ENCODE data around the gene PARD3.

The PARD3 gene

DNA sequence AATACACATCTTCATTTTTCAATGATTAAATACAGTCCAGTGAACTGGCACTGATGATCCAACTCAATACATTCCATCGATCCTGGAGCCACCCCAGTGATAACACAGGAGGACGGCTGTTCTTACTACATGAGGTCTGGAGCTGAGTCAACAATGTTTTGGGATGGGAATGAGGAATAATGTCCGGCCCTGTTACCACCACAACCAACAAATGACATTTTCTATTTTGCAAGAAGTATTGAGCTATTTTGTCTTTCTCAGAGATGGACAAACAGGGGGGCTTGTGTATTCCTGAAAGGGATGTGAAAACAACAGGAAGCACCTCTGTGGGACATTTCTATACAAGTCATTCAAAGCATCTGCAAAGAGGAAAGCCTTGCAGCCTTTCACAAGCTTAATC lies 249.2 kb downstream of the PARD3 start:
- DNase-seq: no peak

- DNase-seq: no peak
Measured at GRCh38 chr10:34558093-34558583, 257.0 kb downstream of the PARD3 start.

DNA sequence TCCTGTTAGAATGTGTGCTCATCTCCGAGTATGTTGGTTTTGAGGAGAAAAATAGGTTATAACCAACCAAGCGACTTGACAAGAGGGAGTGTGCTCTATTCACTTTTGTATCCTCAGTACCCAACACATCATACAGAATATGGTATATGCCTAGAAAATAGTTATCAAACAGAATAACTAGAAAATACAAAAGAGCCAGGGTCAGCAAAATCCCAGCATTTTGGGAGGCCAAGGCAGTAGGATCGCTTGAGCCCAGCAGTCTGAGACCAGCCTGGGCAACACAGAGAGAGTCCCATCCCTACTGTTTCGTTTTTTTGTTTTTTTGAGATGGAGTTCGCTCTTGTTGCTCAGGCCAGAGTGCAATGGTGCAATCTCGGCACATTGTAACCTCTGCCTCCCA lies 257.9 kb downstream of the PARD3 start:
- no peak for DNase-seq

- no peak for DNase-seq
Measured at GRCh38 chr10:34555653-34556052, 259.4 kb downstream of the PARD3 start.

DNA sequence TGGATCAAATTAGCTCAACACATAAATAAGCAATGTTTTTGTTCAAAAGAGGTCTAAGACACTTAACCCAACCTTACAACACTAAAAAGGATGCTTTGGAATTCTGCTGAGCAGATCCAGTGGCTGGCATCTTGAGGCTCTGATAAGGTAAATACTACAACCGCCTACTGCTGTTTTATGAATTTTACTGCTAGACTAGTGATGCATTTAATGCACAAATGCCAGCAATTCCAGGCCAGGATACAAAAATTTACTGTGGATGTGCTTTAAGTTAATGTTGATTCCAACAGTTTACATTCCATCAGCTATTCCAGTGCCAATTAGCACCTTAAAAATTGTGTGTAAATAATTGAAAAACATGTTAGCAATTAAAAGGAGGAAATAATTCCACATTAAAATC lies 261.3 kb downstream of the PARD3 start:
- DNase-seq: no peak

DNA sequence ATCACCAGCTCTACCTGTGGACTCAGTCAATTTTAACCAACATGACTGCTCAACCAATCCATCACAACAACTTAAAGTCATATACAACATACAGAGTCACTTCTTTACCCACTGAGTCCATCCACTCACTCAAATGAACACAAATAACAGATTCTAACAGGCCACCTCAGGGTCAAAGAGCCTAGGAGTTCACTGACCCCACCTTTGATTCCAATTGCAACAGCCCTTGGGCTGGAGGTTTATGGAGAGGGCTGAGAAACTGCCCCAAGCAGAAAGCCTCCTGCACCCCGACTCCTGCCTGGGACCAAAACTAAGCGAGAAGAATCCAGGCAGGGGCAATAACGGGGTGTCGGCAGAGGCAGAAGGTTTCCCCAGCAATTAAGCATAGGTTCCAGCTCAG lies 263.8 kb downstream of the PARD3 start:
- DNase-seq: no peak

GRCh38 chr10:34549953-34550352 lies 265.1 kb downstream of the PARD3 start:
- DNase-seq: no peak

DNA sequence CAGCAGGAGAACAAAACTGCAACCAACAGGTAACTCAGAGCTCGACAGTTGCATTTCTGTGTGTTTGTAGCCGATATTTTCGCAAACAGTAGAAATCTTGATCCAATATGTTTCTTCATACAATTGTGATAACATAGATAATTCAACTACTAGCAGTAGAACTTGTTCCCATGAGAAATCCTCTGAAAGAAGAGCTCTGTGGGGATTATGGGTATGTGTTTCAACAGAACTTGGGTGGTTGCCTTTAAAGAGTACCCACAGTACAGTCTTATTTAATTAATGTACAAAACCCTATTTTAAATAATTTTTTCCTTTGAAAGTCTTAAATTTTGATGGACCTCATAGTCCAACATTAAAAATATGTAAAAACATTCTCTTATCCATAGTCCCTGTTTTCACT lies 266.1 kb downstream of the PARD3 start:
- no peak for DNase-seq

DNA sequence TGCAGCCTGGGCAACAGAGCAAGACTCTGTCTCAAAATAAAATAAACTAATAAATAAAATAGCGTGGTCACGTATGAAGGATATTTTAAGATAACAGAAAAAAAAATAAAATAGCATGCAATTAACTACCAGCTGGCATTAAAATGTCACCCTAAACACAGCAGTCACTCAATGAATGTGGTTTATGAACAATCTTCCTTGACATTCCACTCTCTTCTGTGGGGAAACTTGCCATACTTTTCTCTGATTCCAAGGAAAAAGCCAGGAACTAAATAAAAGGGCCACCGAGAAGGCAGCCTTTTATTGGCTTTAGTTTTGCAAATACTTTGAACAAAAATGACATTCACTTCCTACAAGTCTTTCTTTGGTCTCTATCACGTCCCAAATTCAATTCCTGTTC lies 266.6 kb downstream of the PARD3 start:
- DNase-seq: no peak

DNA sequence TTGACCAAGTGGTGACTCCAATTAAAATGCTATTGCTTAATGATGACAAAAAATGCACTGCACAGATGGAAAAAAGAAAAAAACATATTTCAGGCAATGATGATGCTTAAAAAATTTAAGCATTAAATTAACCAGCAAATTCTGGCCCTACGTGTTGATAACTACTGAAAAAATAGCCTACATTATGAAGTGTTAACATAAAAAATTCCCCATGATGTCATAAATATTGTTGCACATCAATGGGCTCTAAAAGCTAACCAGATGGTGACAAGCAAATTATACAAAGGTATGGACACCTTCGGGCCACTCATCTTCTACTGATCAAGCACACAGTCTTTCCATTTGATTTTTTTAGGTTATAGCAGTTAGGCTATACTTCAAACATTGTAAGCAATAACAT lies 267.4 kb downstream of the PARD3 start:
- no peak for DNase-seq

DNA sequence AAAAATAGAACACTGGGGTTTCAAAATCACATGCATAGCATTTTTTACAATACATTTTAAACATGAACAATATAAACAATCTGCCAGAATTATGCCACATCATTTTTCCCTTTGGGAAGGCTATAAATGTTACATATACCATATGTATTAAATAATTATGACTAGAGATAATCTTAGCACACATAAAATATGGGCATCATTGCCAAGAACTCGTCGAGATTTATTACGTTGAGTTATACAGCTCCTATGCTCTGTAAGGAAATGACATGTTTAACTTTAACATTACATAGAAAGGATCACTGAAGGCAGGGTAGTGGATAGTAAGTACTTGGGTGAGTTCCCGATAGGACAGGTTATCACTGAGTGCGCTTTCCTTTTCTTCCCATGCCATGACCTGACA lies 267.8 kb downstream of the PARD3 start:
- no peak for DNase-seq

DNA sequence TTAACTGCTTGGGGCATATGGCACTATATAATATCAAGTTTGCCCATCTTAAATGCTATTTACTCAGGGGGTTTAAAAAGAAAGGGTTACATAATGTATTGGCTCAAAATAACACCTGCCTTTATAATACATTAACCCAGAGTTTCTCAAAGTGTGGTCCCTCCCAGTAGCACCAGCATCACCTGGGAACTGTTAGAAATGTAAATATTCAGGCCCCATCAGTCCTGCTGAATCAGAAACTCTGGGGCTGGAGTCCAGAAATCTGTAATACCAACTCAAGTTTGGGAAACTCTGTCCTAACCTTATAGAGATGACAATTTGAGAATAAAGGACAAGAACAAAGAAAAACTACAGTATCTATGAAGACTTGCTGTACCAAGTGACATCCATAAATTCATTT lies 270.7 kb downstream of the PARD3 start:
- DNase-seq: no peak

DNA sequence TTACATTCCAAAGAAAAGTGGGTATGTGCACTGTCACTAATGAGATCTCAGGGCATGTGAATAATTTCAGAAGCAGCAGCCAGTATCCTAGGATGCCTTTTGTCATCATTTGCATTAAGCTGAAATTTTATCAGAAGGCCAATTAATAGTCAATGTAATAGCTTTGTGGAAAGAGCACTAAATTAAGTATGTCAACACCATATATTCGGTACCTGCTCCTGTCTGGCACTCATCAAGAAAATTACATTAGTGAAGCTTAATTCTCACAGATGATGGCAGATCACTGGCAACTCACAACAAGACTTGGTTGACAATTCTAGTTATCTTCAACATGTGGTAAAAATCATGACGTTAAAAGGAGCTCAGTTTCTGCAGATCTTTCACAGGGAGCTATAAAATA lies 271.4 kb downstream of the PARD3 start:
- no peak for DNase-seq

DNA sequence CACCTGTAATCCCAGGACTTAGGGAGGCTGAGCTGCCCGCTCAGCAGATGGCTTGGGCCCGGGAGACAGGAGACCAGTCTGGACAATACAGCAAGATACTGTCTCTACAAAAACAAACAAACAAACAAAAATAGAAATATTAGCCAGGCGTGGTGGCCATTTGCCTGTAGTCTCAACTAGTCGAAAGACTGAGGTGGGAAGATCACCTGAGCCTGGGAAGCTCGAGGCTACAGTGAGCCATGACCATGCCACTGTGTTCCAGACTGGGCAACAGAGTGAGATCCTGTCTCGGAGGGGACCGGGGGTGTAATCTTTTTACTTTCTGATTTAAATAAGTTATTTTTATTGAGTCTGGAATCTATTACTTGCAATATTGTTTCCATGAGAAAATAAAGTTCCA lies 274.6 kb downstream of the PARD3 start:
- DNase-seq: no peak

DNA sequence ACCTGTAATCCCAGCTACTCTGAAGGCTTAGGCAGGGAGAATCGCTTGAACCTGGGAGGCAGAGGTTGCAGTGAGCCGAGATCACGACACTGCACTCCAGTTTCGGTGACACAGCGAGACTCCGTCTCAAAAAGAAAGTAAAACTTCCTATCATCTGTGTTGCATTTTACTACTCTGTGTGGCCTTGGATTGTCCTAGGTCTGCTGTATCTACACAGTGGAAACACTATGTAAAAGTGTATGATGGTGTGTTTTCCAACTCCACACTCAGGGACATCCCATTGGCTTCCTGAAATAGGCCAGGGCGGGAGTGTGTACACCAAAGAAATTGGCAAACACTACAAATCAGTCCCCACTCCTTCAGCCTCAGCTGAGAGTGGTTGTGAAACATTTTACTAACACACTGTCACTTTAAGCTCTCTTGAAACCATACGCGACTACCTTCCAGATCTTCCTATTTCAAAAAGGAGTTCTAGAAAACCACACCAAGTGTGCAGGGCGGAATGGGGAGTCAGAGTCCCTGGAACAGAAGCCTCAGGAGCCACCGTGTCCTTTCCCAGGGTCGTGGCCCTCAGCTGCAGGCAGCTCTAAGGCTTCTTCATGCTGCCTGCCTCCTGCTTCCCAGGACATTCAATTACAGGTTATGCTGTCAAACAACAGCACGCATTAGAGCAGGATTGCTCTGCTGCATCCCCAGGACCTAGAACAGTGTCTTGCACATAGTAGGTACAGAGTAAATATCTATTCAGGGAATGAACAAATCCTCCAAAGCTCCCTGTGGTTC lies 275.4 kb downstream of the PARD3 start:
- DNase-seq: no peak

DNA sequence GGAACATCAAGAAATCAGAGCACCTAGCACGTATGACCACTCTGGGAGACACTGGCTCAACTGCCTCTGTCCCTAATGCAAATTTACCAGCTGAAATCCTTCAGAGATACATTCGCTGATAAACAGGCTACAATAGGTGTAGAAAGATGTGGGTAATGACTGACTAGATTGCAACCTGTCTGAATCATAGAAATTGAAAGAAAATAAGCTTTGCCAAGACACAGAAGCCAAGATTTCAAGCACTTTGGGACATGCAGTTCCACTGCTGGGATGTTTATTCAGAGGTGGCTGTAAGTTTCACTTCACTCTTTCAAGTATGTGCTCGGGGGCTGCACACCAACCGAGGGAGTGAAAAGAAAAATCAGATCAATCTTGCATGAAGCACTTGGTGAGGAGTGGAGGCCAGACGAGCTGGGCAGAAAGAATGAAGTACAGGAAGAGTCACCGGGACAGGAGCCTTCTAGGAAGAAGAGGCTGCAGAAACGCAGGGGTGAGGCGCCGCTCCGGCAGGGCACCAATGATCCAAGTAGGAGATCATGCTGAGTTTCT lies 276.7 kb downstream of the PARD3 start:
- peak; percentile 9 for DNase-seq

DNA sequence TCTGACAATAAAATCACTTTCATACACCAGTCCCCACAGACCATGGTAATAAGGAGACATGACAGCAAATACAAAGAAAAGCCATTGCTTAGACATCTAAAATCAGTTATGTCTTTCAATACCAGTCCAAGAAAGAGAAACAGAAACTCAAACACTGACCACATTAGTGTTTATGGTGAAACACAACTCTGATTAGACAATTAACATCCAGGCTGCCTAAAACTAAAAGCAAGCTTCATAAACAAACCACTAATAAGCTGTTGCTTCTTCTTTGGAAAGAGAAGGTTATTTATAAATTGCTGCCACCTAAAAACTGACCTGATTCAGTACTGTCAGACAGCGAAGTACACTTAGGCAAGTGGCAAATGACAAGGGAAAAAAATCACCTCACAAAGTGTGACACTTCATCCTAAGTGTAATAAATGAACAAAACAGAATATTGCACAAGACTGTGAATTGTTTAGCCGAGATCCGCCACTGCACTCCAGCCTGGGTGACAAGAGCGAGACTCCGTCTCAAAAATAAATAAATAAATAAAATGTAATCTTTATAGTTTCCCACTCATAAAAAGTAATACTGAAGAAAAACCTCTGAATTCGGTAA lies 277.4 kb downstream of the PARD3 start:
- DNase-seq: peak; percentile 3

DNA sequence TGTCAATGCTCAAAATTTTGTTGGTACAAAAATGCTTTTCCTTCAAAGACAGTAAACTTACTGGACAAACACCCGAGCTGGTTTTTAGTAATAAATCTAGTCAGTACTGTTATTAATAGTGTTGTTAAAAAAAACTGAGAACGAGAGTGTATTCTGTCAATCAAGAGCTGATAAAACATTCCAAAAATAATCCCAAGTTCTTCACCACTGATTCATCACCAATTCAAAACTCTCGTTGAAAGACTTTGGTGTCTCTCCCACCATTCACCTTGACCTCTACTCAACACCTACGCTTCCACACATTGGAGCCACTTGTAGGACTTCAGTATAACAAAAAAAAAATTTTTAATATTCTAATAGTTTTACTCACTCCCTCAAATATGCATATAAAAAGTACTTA lies 279.2 kb downstream of the PARD3 start:
- DNase-seq: no peak

DNA sequence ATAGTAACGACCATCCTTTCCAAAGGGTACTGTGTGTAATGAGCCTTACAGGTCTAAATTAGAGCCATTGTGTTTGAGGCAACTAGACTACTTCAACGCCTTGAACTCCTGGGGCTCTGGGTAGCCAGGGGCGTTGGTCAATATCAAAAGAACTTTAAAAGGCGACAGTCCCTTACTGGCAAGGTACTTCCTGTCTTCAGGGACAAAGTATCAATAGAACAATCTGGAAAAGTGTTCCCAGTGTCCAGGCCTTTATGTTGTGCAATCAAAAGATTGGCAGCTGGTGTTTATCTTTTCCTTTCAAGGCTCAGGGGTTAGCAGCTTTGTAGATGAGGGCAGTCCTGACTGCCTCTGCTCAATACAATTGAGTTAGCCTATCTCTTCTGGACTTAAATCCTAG lies 284.3 kb downstream of the PARD3 start:
- DNase-seq: no peak

DNA sequence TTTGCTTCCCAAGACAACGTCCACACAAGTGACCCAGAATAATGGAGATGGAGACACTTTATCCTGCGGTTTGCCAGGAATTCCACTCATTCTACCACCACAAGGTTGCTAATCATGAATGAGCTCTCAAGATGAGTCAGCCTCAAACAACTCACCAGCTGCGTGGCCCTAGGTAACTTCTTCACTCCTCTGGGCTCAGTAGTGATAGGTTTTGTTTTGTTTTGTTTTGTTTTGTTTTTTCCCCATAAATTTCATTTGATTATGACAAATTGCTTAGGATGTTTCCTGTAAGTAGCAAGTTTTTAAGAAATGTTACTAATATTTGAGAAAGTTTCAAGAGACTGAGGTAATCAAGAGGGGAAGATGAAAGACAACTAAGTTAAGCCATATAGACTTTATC lies 286.8 kb downstream of the PARD3 start:
- peak; percentile 58 for DNase-seq

- no peak for DNase-seq
Measured at GRCh38 chr10:34526758-34527730, 288.1 kb downstream of the PARD3 start.

- DNase-seq: no peak
Measured at GRCh38 chr10:34526186-34526585, 288.9 kb downstream of the PARD3 start.

DNA sequence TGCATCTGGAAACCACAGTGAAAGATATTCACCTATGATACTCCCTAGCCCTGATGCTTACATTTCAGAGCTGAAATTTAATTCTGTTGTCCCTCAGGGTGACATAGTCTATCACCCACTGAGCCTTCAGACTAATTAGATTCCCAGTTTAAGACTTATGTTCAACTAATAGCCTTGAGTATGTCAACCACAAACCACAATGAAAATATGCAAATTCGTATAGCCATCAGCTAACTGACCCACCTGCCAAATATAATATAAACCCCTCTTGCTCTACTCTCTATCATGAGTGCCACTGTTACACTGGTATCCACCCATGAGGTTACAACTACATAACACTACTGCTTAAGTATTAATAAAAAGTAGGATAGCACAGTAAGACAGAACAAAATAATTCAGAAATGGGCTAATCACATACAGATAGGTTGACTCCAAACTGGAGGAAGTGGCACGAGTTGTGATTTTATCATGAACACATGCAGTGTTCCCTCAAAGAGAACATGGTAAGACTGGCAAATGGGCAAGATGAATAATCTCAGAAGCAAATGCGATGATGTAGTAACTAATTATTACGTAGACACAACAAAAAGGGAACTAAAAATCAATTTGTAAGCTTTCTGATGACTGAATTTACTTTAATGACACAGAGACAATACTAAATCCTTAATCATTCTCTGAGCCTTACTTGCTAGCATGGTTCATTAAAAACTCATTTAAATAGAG lies 290.6 kb downstream of the PARD3 start:
- DNase-seq: no peak
